ENCODE data around the gene E2F2.
"Not testable (repeated sequence)": the region's sequence is repeated elsewhere in the genome, so short reads cannot be mapped to it uniquely, and the experiment has no call there.

E2F2 gene

GRCh38 chr1:23543707-23544443, 12.8 kb upstream of the E2F2 start:
- no peaks in the 10 kb centered on the region for H3K79me2 ChIP-seq
- H3K36me3 ChIP-seq (ENCODE audit: control insufficient read depth, insufficient read depth, low read length) = no peaks in the 10 kb centered on the region
- H3K9ac ChIP-seq = no peak overlapping the region
- no peaks in the 10 kb centered on the region for H3K9me3 ChIP-seq (ENCODE audit: control insufficient read depth, low read length)
- no peaks in the 10 kb centered on the region for H3K27me3 ChIP-seq (ENCODE audit: control insufficient read depth, insufficient read depth, low read length)
- H3K4me1 ChIP-seq = no peaks in the 10 kb centered on the region
- H2AFZ ChIP-seq = no peak overlapping the region
- H3K27ac ChIP-seq = no peak overlapping the region
- H3K4me2 ChIP-seq (ENCODE audit: low read length) = no peak overlapping the region
- TF ChIP-seq, protein P1, sequence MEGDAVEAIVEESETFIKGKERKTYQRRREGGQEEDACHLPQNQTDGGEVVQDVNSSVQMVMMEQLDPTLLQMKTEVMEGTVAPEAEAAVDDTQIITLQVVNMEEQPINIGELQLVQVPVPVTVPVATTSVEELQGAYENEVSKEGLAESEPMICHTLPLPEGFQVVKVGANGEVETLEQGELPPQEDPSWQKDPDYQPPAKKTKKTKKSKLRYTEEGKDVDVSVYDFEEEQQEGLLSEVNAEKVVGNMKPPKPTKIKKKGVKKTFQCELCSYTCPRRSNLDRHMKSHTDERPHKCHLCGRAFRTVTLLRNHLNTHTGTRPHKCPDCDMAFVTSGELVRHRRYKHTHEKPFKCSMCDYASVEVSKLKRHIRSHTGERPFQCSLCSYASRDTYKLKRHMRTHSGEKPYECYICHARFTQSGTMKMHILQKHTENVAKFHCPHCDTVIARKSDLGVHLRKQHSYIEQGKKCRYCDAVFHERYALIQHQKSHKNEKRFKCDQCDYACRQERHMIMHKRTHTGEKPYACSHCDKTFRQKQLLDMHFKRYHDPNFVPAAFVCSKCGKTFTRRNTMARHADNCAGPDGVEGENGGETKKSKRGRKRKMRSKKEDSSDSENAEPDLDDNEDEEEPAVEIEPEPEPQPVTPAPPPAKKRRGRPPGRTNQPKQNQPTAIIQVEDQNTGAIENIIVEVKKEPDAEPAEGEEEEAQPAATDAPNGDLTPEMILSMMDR (IDR thresholded peaks at IDR 0.05) = no peak
- H3K4me3 ChIP-seq (ENCODE audit: low read depth, low read length) = no peak overlapping the region

GRCh38 chr1:23542940-23543339, 11.9 kb upstream of the E2F2 start:
- not testable (repeated sequence) for H3K9ac ChIP-seq; H3K9me3 ChIP-seq (ENCODE audit: control insufficient read depth, low read length); H3K36me3 ChIP-seq (ENCODE audit: control insufficient read depth, insufficient read depth, low read length); H3K4me2 ChIP-seq (ENCODE audit: low read length); H3K4me1 ChIP-seq; H3K79me2 ChIP-seq; H3K27me3 ChIP-seq (ENCODE audit: control insufficient read depth, insufficient read depth, low read length); H3K27ac ChIP-seq; H2AFZ ChIP-seq; H3K4me3 ChIP-seq (ENCODE audit: low read depth, low read length)

DNA sequence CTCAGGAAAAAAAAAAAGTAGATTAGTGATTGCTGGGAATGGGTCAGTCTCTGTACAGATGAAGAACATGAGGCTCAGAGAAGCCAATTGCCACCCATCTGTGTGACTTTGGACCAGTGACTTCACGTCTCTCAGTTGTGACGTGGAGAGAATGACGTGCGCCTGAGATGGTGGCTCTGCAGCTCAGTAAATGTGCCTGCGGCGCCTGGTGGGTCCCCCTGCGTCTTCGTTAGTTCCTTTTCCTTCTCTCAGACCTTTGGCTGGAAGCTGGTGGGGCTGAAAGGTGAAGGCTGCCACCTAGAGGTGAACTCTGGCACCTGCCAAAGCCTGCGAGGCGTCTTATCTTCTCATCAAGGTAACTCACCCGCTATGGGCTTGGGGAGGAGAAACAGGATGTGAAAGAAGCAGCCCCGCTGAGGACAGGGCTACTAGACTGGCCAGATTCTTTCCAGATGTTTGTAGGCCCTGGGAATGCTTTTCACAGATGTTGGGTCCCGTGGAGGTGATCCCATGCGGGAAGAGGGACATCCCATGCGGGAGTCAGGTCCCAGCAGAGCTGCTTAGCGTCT, 8.7 kb upstream of the E2F2 start:
- Histone ChIP-seq H3K27ac (no peak overlapping the region), H3K4me3 (ENCODE audit: low read depth, low read length) (no peak overlapping the region), H3K4me1 (no peaks in the 10 kb centered on the region), H3K4me2 (ENCODE audit: low read length) (peak overlapping the region; percentile 1), H3K79me2 (no peaks in the 10 kb centered on the region), H3K27me3 (ENCODE audit: control insufficient read depth, insufficient read depth, low read length) (no peaks in the 10 kb centered on the region), H3K9me3 (ENCODE audit: control insufficient read depth, low read length) (no peaks in the 10 kb centered on the region), H3K9ac (no peak overlapping the region), H3K36me3 (ENCODE audit: control insufficient read depth, insufficient read depth, low read length) (no peaks in the 10 kb centered on the region), H2AFZ (peak overlapping the region; percentile 55)
- TF ChIP-seq, protein P1 (IDR thresholded peaks at IDR 0.05) = peak; percentile 80

GRCh38 chr1:23537296-23537973, 6.4 kb upstream of the E2F2 start:
- H3K4me2 ChIP-seq (ENCODE audit: low read length) = no peak overlapping the region
- no peaks in the 10 kb centered on the region for H3K36me3 ChIP-seq (ENCODE audit: control insufficient read depth, insufficient read depth, low read length)
- H3K4me1 ChIP-seq = no peaks in the 10 kb centered on the region
- H3K9ac ChIP-seq = no peak overlapping the region
- no peak overlapping the region for H3K4me3 ChIP-seq (ENCODE audit: low read depth, low read length)
- H3K27me3 ChIP-seq (ENCODE audit: control insufficient read depth, insufficient read depth, low read length) = no peaks in the 10 kb centered on the region
- no peak overlapping the region for H3K27ac ChIP-seq
- no peak overlapping the region for H2AFZ ChIP-seq
- H3K79me2 ChIP-seq = no peaks in the 10 kb centered on the region
- TF ChIP-seq, protein P1 (IDR thresholded peaks at IDR 0.05) = no peak
- no peaks in the 10 kb centered on the region for H3K9me3 ChIP-seq (ENCODE audit: control insufficient read depth, low read length)

- TF ChIP-seq, protein P1 (IDR thresholded peaks at IDR 0.05) = no peak
- Histone ChIP-seq H2AFZ (no peak overlapping the region), H3K9me3 (ENCODE audit: control insufficient read depth, low read length) (no peaks in the 10 kb centered on the region), H3K9ac (no peak overlapping the region), H3K79me2 (no peaks in the 10 kb centered on the region), H3K4me1 (no peaks in the 10 kb centered on the region), H3K4me2 (ENCODE audit: low read length) (no peak overlapping the region), H3K27ac (no peak overlapping the region), H3K27me3 (ENCODE audit: control insufficient read depth, insufficient read depth, low read length) (no peaks in the 10 kb centered on the region), H3K4me3 (ENCODE audit: low read depth, low read length) (no peak overlapping the region), H3K36me3 (ENCODE audit: control insufficient read depth, insufficient read depth, low read length) (no peaks in the 10 kb centered on the region)
These were observed 2.4 kb upstream of the E2F2 start for GRCh38 chr1:23533246-23534023.
